Natural killer cell (primary cell): ENCODE results near the gene TSPAN33. TPM values are rescaled to one million over a fixed set of nuclear protein-coding genes. Genes with fewer than 3 reads are reported as not detected.
"Not testable (repeated sequence)": the region's sequence is repeated elsewhere in the genome, so short reads cannot be mapped to it uniquely, and the experiment has no call there.

Experiments
- ATAC-seq, 3 donors: fragments of 150-1000 bp in 2 of 3; fragments of 200-7000 bp in 1 of 3; cut with Tn5 transposase; 1 replicate in 1 of 3; 2 replicates in 2 of 3; pipeline ENCODE4 v1.10.0; 2021; ENCODE audit warnings: mild to moderate bottlenecking in 2 of 3, moderate library complexity in 2 of 3
- DNase-seq, 2 donors: peaks; one replicate each; pipeline versions ENCODE4 v3.0.0 to v3.0.0-alpha.2; 2013 to 2021; ENCODE audit warnings: mixed read lengths in 1 of 2
- H3K27ac ChIP-seq: one replicate; pipeline ENCODE4 v1.5.1; 2013; ENCODE audit warnings: mild to moderate bottlenecking, low read length
- H3K27me3 ChIP-seq: one replicate; pipeline ENCODE4 v1.6.1; 2013; ENCODE audit warnings: low read length; ENCODE audit not compliant: control insufficient read depth, insufficient read depth
- H3K36me3 ChIP-seq: one replicate; pipeline ENCODE4 v1.6.1; 2013; ENCODE audit warnings: low read length; ENCODE audit not compliant: control insufficient read depth, insufficient read depth
- H3K4me1 ChIP-seq: one replicate; pipeline ENCODE4 v1.6.1; 2013; ENCODE audit warnings: low read length; ENCODE audit not compliant: control insufficient read depth, insufficient read depth
- H3K4me3 ChIP-seq: one replicate; pipeline ENCODE4 v1.5.1; 2013; ENCODE audit warnings: low read length
- H3K9me3 ChIP-seq: one replicate; pipeline ENCODE4 v1.6.1; 2013; ENCODE audit warnings: low read length; ENCODE audit not compliant: control insufficient read depth, insufficient read depth
- H3K27ac Mint-ChIP-seq, 2 donors: one replicate each; pipeline ENCODE4 v1.8.0; 2022; ENCODE audit warnings: mild to moderate bottlenecking in 2 of 2, mixed read lengths in 2 of 2, moderate library complexity in 1 of 2
- H3K27me3 Mint-ChIP-seq, 2 donors: one replicate each; pipeline ENCODE4 v1.8.0; 2022; ENCODE audit warnings: low read depth in 2 of 2, mixed read lengths in 2 of 2
- H3K36me3 Mint-ChIP-seq: one replicate; pipeline ENCODE4 v1.8.0; 2022; ENCODE audit warnings: mixed read lengths
- H3K4me1 Mint-ChIP-seq, 2 donors: one replicate each; pipeline ENCODE4 v1.8.0; 2022; ENCODE audit warnings: mixed read lengths in 2 of 2
- H3K4me3 Mint-ChIP-seq: one replicate; pipeline ENCODE4 v1.8.0; 2022; ENCODE audit warnings: mild to moderate bottlenecking, moderate library complexity, mixed read lengths
- H3K9me3 Mint-ChIP-seq, 2 donors: one replicate each; pipeline ENCODE4 v1.8.0; 2022; ENCODE audit warnings: mixed read lengths in 2 of 2
- CTCF ChIP-seq: fragments of 200-600 bp; IDR thresholded peaks from one replicate; pipeline ENCODE4 v1.8.0; 2022; ENCODE audit warnings: antibody characterized with exemption
- WGBS: methylation state at CpG from one replicate; pipeline ENCODE4 v1.1.7; 2013; ENCODE audit warnings: missing lambda C conversion rate; ENCODE audit not compliant: insufficient coverage; 5-methylcytosine and 5-hydroxymethylcytosine counted together
- intact Hi-C: fragments of 100-400 bp; cut with micrococcal nuclease; formaldehyde crosslinking; loops from one replicate; pipeline ENCODE4 v1.14.2; 2022
- total RNA-seq, 4 donors: library from RNA; stranded (reverse); fragments of 120-200 nt in 1 of 4; gene quantifications; one replicate each; pipeline versions ENCODE4 v1.2.3 to v1.2.4, GENCODE V29; 2013 to 2022

The TSPAN33 gene
- total RNA-seq, 3 donors from 2014 or later (not counting 1 experiment from before 2014, with no cell fraction given): 4.0 to 7.2 (median 5.1) TPM

- peaks cover 6% of the 10 kb centered on the region in 2 donors for H3K27me3 Mint-ChIP-seq
- TF ChIP-seq CTCF: no peak
- Histone ChIP-seq H3K4me3 (no peak overlapping the region), H3K9me3 (no peaks in the 10 kb centered on the region), H3K36me3 (no peaks in the 10 kb centered on the region), H3K27ac (no peak overlapping the region), H3K4me1 (peaks cover 6% of the 10 kb centered on the region), H3K27me3 (no peaks in the 10 kb centered on the region)
- no peak for ATAC-seq
- H3K4me1 Mint-ChIP-seq: no peaks in the 10 kb centered on the region
- intact Hi-C loops: loop anchor here (2.0 kb wide), 1 partner anchor 46 kb away; no protein-coding TSS in a partner anchor
- H3K4me3 Mint-ChIP-seq: no peak overlapping the region
- no peaks in the 10 kb centered on the region for H3K36me3 Mint-ChIP-seq
- no peak overlapping the region for H3K27ac Mint-ChIP-seq
- WGBS: 95% methylated on average over 14 of the region's 14 CpGs
- no peaks in the 10 kb centered on the region for H3K9me3 Mint-ChIP-seq
- no peak for DNase-seq
Measured at GRCh38 chr7:129210989-129211312, 66.4 kb downstream of the TSPAN33 start.

GRCh38 chr7:129212126-129212525 is 67.6 kb downstream of the TSPAN33 start:
- no peak for ATAC-seq
- no peaks in the 10 kb centered on the region for H3K36me3 Mint-ChIP-seq
- no peak overlapping the region for H3K4me3 Mint-ChIP-seq
- H3K9me3 Mint-ChIP-seq: no peaks in the 10 kb centered on the region
- intact Hi-C loops: no loop called here
- WGBS: 94% methylated on average over 13 of the region's 14 CpGs
- Histone ChIP-seq H3K36me3 (no peaks in the 10 kb centered on the region), H3K27ac (no peak overlapping the region), H3K4me1 (no peaks in the 10 kb centered on the region), H3K9me3 (no peaks in the 10 kb centered on the region), H3K4me3 (no peak overlapping the region), H3K27me3 (no peaks in the 10 kb centered on the region)
- no peak for TF ChIP-seq CTCF
- H3K4me1 Mint-ChIP-seq: no peaks in the 10 kb centered on the region
- H3K27me3 Mint-ChIP-seq: peaks cover 6% of the 10 kb centered on the region in 2 donors
- DNase-seq: no peak
- no peak overlapping the region for H3K27ac Mint-ChIP-seq

GRCh38 chr7:129212596-129212995 is 68.1 kb downstream of the TSPAN33 start:
- Mint-ChIP-seq H3K4me3 (no peak overlapping the region), H3K36me3 (no peaks in the 10 kb centered on the region), H3K27ac (no peak overlapping the region), H3K4me1 (no peaks in the 10 kb centered on the region), H3K27me3 (peaks cover 6% of the 10 kb centered on the region in 2 donors), H3K9me3 (no peaks in the 10 kb centered on the region)
- no peak for ATAC-seq
- no peak overlapping the region for H3K4me3 ChIP-seq
- H3K4me1 ChIP-seq: no peaks in the 10 kb centered on the region
- no peak for TF ChIP-seq CTCF
- no peak overlapping the region for H3K27ac ChIP-seq
- H3K9me3 ChIP-seq: no peaks in the 10 kb centered on the region
- no peak for DNase-seq
- WGBS: 85% methylated on average over 4 of the region's 4 CpGs
- no peaks in the 10 kb centered on the region for H3K36me3 ChIP-seq
- no peaks in the 10 kb centered on the region for H3K27me3 ChIP-seq
- intact Hi-C loops: no loop called here

DNA sequence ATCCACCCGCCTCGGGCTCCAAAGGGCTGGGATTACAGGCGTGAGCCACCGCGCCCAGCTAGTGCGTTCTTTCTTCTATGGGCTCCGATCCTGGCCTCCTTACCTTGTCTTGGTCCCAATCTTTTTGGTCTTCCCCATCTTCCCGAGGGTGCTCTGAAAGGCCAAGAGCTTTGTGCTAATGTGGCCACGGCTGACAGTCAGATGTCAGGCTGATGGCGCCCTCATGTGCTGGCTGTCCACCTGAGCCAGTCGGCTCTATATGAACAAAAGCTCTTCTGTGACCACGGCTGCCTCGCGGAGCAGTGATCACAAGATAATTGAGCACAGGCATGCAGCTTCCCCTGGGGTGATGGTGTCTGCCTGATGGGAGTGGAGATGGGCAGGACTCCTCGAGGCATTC is 69.3 kb downstream of the TSPAN33 start:
- 66% methylated on average over 15 of the region's 15 CpGs for WGBS
- Histone ChIP-seq H3K27me3 (no peaks in the 10 kb centered on the region), H3K4me1 (no peaks in the 10 kb centered on the region), H3K36me3 (no peaks in the 10 kb centered on the region), H3K9me3 (no peaks in the 10 kb centered on the region), H3K27ac (no peak overlapping the region), H3K4me3 (no peak overlapping the region)
- Mint-ChIP-seq H3K4me3 (no peak overlapping the region), H3K27ac (no peak overlapping the region), H3K27me3 (peaks cover 6 to 8% of the 10 kb centered on the region in 2 donors), H3K9me3 (no peaks in the 10 kb centered on the region), H3K36me3 (no peaks in the 10 kb centered on the region), H3K4me1 (no peaks in the 10 kb centered on the region)
- no peak for TF ChIP-seq CTCF
- intact Hi-C loops: no loop called here
- no peak for DNase-seq
- no peak for ATAC-seq

- WGBS: 96% methylated on average over 10 of the region's 15 CpGs
- intact Hi-C loops: not testable (repeated sequence)
Measured at GRCh38 chr7:129215691-129216090, 71.2 kb downstream of the TSPAN33 start.

More at GRCh38 chr7:129215691-129216090, 71.2 kb downstream of the TSPAN33 start:
- not testable (repeated sequence) for H3K27ac ChIP-seq, H3K36me3 ChIP-seq, H3K4me3 ChIP-seq, H3K27me3 ChIP-seq, H3K4me1 Mint-ChIP-seq, H3K4me3 Mint-ChIP-seq, H3K27ac Mint-ChIP-seq, H3K9me3 ChIP-seq, DNase-seq, H3K4me1 ChIP-seq, H3K36me3 Mint-ChIP-seq, ATAC-seq, H3K27me3 Mint-ChIP-seq, H3K9me3 Mint-ChIP-seq
